HT1080 (cell line): ENCODE results near the gene CERS1. TPM values are rescaled to one million over a fixed set of nuclear protein-coding genes. Genes with fewer than 3 reads are reported as not detected.

Experiments used
- DNase-seq: peaks from one replicate; pipeline ENCODE4 v3.0.0-alpha.2; 2015; ENCODE audit warnings: low read depth
- total RNA-seq: library from RNA; depleted of rRNA; stranded (reverse); fragments of >200 nt; shearing (Covaris generic); gene quantifications from 2 replicates; pipeline ENCODE4 v1.2.3, GENCODE V29; 2014; rRNA removed

CERS1 gene
- total RNA-seq, 1 experiment from 2014 or later: 3.4 TPM

- no peak for DNase-seq
Measured at GRCh38 chr19:18841400-18841799, 54.6 kb downstream of the CERS1 start.

DNA sequence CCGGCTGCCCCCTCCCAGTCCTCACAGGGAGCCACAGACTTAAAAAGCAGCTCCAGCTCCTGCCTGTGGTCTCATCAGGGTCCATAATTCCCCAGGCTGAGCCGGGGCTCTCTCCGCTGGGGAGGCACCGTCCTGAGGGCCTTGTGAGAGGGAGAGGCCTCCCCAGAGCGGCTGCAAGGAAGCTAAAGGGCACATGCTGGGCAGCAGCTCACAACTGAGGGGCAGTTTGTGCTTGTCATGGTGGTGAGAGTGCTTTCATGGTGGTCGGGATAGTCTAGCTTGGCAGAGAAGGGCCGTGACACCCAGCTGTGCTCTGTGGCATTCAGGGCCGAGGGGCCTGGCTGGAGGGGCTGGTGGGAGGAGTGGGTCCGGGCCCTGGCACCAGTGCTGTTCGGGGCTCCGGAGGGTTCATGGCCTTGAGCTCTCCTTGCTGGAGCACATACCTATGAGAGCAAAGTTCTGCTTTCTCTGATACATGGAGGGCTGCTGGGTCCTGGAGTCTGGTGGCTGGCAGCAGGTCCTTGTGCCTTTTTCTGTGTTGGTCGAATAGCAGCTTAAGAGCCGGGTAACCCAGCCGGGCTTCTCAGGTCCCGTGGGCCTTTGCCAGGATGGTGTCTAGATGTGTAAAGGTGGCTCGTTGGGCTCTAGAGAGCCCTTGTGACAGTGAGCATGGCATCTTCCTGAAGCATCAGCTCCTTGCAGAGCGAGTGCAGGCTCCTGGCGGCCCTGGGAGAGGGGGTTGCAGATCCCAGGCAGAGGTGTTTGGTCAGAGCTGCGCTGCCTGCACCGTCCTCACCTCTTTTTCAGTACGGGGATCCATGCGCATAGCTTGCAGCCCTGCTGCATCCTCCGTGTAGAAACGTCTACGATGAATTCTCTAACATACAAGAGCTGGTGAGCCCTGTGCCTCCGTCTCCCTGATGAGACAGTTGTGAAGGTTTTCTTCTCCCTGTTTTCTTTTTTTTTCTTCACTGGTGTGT lies 55.4 kb downstream of the CERS1 start:
- no peak for DNase-seq

GRCh38 chr19:18839465-18840287 lies 56.3 kb downstream of the CERS1 start:
- DNase-seq: no peak

DNA sequence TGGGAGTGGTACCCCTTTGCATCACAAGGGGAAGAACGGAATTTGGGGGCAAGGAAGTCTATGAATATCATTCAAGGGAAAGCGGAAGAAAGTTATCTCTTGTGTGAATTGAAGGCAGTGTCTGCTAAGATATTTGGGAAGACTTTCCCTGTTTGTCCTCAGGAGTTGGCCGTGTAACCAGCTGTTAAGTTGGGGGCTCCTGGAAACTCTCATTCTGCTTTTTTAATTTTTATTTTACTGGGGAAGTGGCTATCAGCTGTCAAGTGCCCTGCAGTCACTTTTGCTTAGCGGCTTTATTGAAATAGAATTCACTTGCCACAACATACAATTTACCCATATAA lies 61.3 kb downstream of the CERS1 start:
- no peak for DNase-seq

- no peak for DNase-seq
Measured at GRCh38 chr19:18833849-18834643, 61.9 kb downstream of the CERS1 start.

GRCh38 chr19:18833141-18833476 lies 62.8 kb downstream of the CERS1 start:
- no peak for DNase-seq

DNA sequence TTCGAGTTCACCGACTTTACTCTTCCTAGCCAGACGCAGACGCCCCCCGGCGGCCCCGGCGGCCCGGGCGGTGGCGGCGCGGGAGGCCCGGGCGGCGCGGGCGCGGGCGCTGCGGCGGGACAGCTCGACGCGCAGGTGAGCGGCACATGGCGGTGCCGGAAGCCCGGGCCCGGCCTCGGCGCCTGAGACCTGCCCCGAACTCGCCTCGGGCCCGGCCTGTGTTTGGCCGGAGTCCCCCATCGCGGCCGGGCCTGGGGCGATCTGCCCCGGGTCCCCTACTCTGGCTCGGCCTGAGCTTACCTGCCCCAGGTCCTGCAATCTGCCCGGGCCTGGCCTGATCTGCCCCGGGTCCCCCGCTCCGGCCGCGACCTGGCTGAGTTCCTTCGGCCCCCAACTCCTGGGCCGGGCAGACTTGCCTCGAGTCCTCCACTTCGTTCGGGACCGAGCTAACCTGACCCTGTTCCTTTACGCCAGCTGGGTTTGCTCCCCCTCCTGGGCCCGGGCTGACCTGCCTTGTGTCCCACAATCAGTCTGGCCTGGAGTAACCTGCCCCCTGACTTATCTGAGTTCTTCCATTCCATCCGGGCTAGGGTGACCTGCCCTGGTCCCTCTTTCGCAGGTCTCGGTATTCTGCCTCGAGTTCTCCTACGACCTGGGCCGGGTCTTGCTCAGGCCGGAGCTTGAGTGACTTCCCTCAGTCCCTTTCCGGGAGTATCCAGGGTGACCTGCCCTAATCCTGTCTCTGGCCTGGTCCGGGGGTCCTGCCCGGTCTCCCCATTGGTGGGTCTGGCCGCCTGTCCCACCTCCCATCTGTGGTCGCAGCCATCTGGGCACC lies 63.4 kb downstream of the CERS1 start:
- no peak for DNase-seq

DNA sequence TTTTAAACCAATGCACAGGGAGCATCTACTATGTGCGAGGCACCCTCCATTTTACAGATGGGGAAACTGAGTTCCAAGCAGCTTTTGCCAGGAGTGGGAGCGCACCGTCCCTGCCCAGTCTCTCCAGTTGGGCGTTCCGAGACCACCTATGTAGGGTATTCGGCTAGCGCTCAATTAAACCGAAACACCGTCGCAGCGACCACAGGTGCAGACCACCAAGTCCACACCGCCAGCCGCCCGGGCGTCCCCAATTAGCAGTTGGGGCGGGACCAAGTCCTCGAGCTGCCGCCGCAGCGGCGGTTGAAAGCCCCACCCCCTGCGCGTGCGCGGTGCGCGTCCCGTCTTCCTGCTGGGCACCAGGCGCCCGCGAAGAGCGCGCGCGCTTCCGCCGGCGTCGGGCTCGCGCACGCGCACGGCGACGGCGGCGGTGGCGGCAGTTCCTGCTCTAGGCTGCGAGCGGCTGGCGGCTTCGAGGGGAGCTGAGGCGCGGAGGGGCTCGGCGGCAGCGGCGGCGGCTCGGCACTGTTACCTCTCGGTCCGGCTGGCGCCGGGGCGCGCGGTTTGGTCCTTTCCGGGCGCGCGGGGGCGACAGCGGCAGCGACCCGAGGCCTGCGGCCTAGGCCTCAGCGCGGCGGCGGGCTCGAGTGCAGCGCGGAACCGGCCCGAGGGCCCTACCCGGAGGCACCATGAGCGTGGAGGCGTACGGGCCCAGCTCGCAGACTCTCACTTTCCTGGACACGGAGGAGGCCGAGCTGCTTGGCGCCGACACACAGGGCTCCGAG lies 64.2 kb downstream of the CERS1 start, which contains the start of gene UPF1:
Gene UPF1 (plus strand): TSS at position 436 of the 782 bp plus-strand sequence. CDS start 251 bp downstream, at position 687.
- peak; percentile 83 for DNase-seq

DNA sequence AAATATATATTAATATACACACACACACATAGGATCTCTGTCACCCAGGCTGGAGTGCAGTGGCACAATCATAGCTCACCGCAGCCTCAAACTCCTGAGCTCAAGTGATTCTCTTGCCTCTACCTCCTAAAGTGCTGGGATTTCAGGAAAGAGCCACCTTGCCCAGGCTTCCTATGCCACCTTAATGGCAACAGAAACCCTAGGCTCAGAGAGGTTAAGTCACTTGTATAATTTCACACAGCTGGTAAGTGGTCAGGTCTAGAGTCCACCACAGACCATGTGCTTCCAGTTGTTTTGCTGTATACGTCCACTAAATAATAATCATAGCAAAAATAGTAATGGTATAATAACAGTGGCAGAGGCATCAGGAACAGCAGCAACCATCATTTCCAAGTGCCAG lies 65.5 kb downstream of the CERS1 start:
- DNase-seq: no peak

- no peak for DNase-seq
Measured at GRCh38 chr19:18828786-18829185, 67.2 kb downstream of the CERS1 start.

Other genes starting within 250 kb of the CERS1 start
- 2.8 and 3.0 TPM in 2 replicates for gene CRTC1, start 212.5 kb downstream of the CERS1 start, total RNA-seq
- not detected in 2 replicates for gene COMP, start 104.9 kb downstream of the CERS1 start, total RNA-seq
- 57.5 and 59.1 TPM in 2 replicates for gene UPF1, start 64.2 kb downstream of the CERS1 start, total RNA-seq
- gene COPE, start 23.2 kb upstream of the CERS1 start, total RNA-seq: 352 and 410 TPM in 2 replicates
- 137 and 139 TPM in 2 replicates for gene DDX49, start 23.6 kb upstream of the CERS1 start, total RNA-seq
- gene HOMER3, start 45.1 kb upstream of the CERS1 start, total RNA-seq: 70.4 and 73.3 TPM in 2 replicates
- gene SUGP2, start 137.4 kb upstream of the CERS1 start, total RNA-seq: 39.1 TPM in 2 replicates
- 126 and 130 TPM in 2 replicates for gene ARMC6, start 137.4 kb upstream of the CERS1 start, total RNA-seq
- 0.37 and 0.56 TPM in 2 replicates for gene SLC25A42, start 167.8 kb upstream of the CERS1 start, total RNA-seq
- 25.4 and 46.4 TPM in 2 replicates for gene TMEM161A, start 242.3 kb upstream of the CERS1 start, total RNA-seq